Hippocampal formation (tissue), 2 donors: ENCODE results near the gene WDFY4.

ENCODE experiments used
- DNase-seq, 2 donors: peaks; one replicate each; lab custom pipeline; 2025; lab: John Stamatoyannopoulos, UW

The WDFY4 gene

GRCh38 chr10:48773580-48773979 lies 88.9 kb downstream of the WDFY4 start:
- no peak for DNase-seq

GRCh38 chr10:48774416-48775205 lies 89.9 kb downstream of the WDFY4 start:
- no peak for DNase-seq

- no peak for DNase-seq
These were observed 90.5 kb downstream of the WDFY4 start for GRCh38 chr10:48775206-48775517.

- DNase-seq, result no peak
These were observed 91.4 kb downstream of the WDFY4 start for GRCh38 chr10:48776005-48776522.

- DNase-seq, result no peak
These were observed 91.9 kb downstream of the WDFY4 start for GRCh38 chr10:48776528-48776927.

- DNase-seq, result no peak
These were observed 92.4 kb downstream of the WDFY4 start for GRCh38 chr10:48777110-48777509.

GRCh38 chr10:48778193-48778857 lies 93.7 kb downstream of the WDFY4 start:
- no peak for DNase-seq

- no peak for DNase-seq
These were observed 94.4 kb downstream of the WDFY4 start for GRCh38 chr10:48779077-48779476.

- DNase-seq, result no peak
These were observed 95.0 kb downstream of the WDFY4 start for GRCh38 chr10:48779546-48780152.

GRCh38 chr10:48780341-48780740 lies 95.7 kb downstream of the WDFY4 start:
- DNase-seq, result no peak

- DNase-seq, result no peak
These were observed 97.7 kb downstream of the WDFY4 start for GRCh38 chr10:48782386-48782785.

- DNase-seq, result no peak
These were observed 99.4 kb downstream of the WDFY4 start for GRCh38 chr10:48784031-48784430.

GRCh38 chr10:48785796-48786195 lies 101.1 kb downstream of the WDFY4 start:
- no peak for DNase-seq

GRCh38 chr10:48786606-48787282 lies 102.1 kb downstream of the WDFY4 start:
- no peak for DNase-seq

GRCh38 chr10:48788554-48788953 lies 103.9 kb downstream of the WDFY4 start:
- no peak for DNase-seq

- DNase-seq, result no peak
These were observed 105.1 kb downstream of the WDFY4 start for GRCh38 chr10:48789486-48790456.

- DNase-seq, result no peak
These were observed 105.9 kb downstream of the WDFY4 start for GRCh38 chr10:48790457-48791044.

- DNase-seq, result no peak
These were observed 106.7 kb downstream of the WDFY4 start for GRCh38 chr10:48791267-48791928.

GRCh38 chr10:48792121-48792520 lies 107.4 kb downstream of the WDFY4 start:
- DNase-seq, result no peak

- no peak for DNase-seq
These were observed 108.0 kb downstream of the WDFY4 start for GRCh38 chr10:48792687-48793096.
